Uterus (tissue), 4 donors: ENCODE measurements around the gene TRNP1. TPM values are rescaled to one million over a fixed set of nuclear protein-coding genes. Genes with fewer than 3 reads are reported as not detected.

ENCODE experiments used
- DNase-seq, 2 donors: peaks; one replicate each; pipeline ENCODE4 v3.0.0-alpha.2; 2019 to 2020
- H3K27ac ChIP-seq, 2 donors: fragments of 200-600 bp; sonication (generic); 1 replicate in 1 of 2; 2 replicates in 1 of 2; pipeline ENCODE4 v1.5.1; 2016 to 2018
- H3K27me3 ChIP-seq, 2 donors: fragments of 200-600 bp; sonication (generic); one replicate each; pipeline ENCODE4 v1.5.1; 2018 to 2019; ENCODE audit warnings: control low read depth in 1 of 2
- H3K36me3 ChIP-seq, 2 donors: fragments of 200-600 bp; sonication (generic); one replicate each; pipeline ENCODE4 v1.5.1; 2019; ENCODE audit warnings: control low read depth in 1 of 2
- H3K4me1 ChIP-seq, 2 donors: fragments of 200-600 bp; sonication (generic); one replicate each; pipeline ENCODE4 v1.5.1; 2018 to 2019; ENCODE audit warnings: control low read depth in 1 of 2
- H3K4me3 ChIP-seq, 2 donors: fragments of 200-600 bp; sonication (generic); 1 replicate in 1 of 2; 2 replicates in 1 of 2; pipeline ENCODE4 v1.5.1; 2018 to 2019; ENCODE audit warnings: mild to moderate bottlenecking in 1 of 2
- H3K9me3 ChIP-seq, 2 donors: fragments of 200-600 bp; sonication (generic); one replicate each; pipeline ENCODE4 v1.5.1; 2019; ENCODE audit warnings: control low read depth in 1 of 2
- POLR2A ChIP-seq, 2 donors: fragments of 450-650 bp; IDR thresholded peaks; one replicate each; pipeline ENCODE4 v1.6.1; 2016; ENCODE audit warnings: antibody characterized with exemption in 2 of 2, mild to moderate bottlenecking in 1 of 2, moderate library complexity in 1 of 2
- intact Hi-C: fragments of 100-400 bp; cut with DNase I; formaldehyde crosslinking; loops from one replicate; pipeline ENCODE4 v1.15.1; 2023; ENCODE audit warnings: low total_unique reads
- total RNA-seq, 4 donors: library from RNA; depleted of rRNA in 3 of 4; stranded (reverse); fragments of >200 nt in 3 of 4; gene quantifications; one replicate each; pipeline versions ENCODE4 v1.1.0 to v1.2.4, GENCODE V29; 2014 to 2023
- TF ChIP-seq, protein P1 (sequence below), 4 experiments: fragments of 200-600 bp in 2 of 4; fragments of 450-650 bp in 2 of 4; sonication (generic) in 2 of 4; IDR thresholded peaks; one replicate each; pipeline ENCODE4 v1.5.1; 2016 to 2019; ENCODE audit warnings: antibody characterized with exemption in 4 of 4, mild to moderate bottlenecking in 2 of 4, moderate library complexity in 1 of 4
- donor health status: DM: yes; HTN: yes; CAD: no.

The TRNP1 gene
- total RNA-seq, 4 donors from 2014 or later, result 1.5 to 11.9 (median 7.2) TPM

DNA sequence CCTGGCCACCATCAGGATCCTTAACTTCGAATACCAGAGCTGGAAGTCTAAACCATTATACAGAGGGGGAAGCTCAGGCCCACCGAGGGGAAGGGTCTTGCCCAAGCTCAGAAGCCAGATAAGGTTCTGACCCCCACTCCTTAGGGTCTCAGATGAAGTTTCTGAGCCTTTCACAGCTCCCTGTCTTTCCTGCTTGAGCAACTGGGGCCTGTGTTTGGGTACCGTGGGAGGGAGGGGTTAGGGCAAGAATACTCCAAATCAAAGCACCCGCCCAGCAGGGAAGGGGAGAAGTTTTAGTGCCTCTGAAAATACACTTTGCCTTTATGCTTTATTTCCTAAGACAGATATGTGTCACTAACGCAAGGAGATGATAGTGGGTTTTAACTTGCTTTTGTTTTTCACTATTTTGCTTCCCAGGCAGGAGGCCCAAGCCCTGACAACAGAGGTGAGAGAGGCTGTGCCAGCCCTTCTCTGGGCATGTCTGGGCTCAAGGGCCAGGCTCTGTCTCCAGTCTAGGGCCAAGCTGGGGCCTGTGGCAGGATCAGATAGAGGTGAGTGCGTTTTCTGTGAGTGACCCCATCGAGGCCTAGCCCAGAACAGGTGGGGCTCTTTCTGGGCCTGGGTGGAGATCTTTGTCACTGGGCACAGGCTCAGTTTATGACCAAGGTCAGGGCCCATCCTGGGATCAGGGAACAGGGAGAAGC, 39.7 kb downstream of the TRNP1 start:
- TF ChIP-seq, protein P1, sequence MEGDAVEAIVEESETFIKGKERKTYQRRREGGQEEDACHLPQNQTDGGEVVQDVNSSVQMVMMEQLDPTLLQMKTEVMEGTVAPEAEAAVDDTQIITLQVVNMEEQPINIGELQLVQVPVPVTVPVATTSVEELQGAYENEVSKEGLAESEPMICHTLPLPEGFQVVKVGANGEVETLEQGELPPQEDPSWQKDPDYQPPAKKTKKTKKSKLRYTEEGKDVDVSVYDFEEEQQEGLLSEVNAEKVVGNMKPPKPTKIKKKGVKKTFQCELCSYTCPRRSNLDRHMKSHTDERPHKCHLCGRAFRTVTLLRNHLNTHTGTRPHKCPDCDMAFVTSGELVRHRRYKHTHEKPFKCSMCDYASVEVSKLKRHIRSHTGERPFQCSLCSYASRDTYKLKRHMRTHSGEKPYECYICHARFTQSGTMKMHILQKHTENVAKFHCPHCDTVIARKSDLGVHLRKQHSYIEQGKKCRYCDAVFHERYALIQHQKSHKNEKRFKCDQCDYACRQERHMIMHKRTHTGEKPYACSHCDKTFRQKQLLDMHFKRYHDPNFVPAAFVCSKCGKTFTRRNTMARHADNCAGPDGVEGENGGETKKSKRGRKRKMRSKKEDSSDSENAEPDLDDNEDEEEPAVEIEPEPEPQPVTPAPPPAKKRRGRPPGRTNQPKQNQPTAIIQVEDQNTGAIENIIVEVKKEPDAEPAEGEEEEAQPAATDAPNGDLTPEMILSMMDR (IDR thresholded peaks at IDR 0.05), result no peak
- TF ChIP-seq POLR2A (IDR thresholded peaks at IDR 0.05), result no peak
- H3K27me3 ChIP-seq, result no peaks in the 10 kb centered on the region
- H3K4me1 ChIP-seq, result no peaks in the 10 kb centered on the region
- DNase-seq, result no peak
- H3K4me3 ChIP-seq, result no peak overlapping the region
- intact Hi-C loops, result no loop called here
- H3K9me3 ChIP-seq, result no peaks in the 10 kb centered on the region
- no peaks in the 10 kb centered on the region for H3K36me3 ChIP-seq
- peak overlapping the region; percentile 55 to 76 for H3K27ac ChIP-seq

DNA sequence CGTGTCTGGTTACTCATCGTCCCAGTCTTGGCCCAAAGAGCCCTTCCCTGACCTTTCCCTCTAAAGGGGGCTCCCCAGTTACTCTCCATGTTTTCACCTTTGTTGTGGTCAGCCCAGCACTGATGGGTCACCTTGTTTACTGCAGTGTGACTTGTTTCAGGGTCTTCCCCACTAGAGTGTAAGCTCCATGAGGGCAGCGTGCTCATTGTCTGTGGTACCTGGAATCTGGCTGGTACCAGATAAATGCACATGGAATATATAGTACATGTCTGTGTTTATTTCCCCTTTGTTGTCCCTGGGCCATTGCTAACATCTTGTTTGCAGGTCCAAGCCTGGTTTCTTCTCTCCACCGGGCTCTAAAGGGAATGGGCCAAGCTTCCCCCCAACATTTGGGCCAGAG, 41.9 kb downstream of the TRNP1 start:
- H3K4me3 ChIP-seq, result no peak overlapping the region
- H3K9me3 ChIP-seq, result no peaks in the 10 kb centered on the region
- H3K4me1 ChIP-seq, result no peaks in the 10 kb centered on the region
- no peak overlapping the region for H3K27ac ChIP-seq
- TF ChIP-seq, protein P1 (IDR thresholded peaks at IDR 0.05), result no peak
- no peak for TF ChIP-seq POLR2A (IDR thresholded peaks at IDR 0.05)
- no peaks in the 10 kb centered on the region for H3K27me3 ChIP-seq
- H3K36me3 ChIP-seq, result no peaks in the 10 kb centered on the region
- no peak for DNase-seq
- intact Hi-C loops, result no loop called here

DNA sequence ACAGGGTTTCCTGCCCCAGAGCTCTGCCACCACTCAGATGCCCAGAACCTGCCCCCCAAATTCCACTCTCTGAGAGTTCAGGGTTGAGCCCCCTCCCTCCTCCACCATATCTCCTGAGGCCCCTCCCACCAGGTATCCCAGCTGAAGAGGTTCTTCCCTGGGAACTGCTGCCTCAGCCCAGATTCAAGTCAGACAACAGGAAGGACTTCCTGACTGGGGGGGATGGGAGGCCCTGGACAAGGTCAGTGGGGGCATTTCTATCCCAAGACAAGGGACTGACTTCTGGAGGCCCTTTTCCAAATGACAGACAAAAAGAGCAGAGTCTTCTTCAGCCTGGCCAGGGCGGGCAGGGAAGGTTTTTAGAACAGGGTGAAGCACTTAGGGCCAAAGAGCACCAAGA, 43.2 kb downstream of the TRNP1 start:
- Histone ChIP-seq H3K9me3 (no peaks in the 10 kb centered on the region), H3K27me3 (no peaks in the 10 kb centered on the region), H3K4me3 (no peak overlapping the region), H3K27ac (no peak overlapping the region), H3K36me3 (no peaks in the 10 kb centered on the region), H3K4me1 (no peaks in the 10 kb centered on the region)
- TF ChIP-seq, protein P1 (IDR thresholded peaks at IDR 0.05), result no peak
- TF ChIP-seq POLR2A (IDR thresholded peaks at IDR 0.05), result no peak
- no peak for DNase-seq
- intact Hi-C loops, result no loop called here

DNA sequence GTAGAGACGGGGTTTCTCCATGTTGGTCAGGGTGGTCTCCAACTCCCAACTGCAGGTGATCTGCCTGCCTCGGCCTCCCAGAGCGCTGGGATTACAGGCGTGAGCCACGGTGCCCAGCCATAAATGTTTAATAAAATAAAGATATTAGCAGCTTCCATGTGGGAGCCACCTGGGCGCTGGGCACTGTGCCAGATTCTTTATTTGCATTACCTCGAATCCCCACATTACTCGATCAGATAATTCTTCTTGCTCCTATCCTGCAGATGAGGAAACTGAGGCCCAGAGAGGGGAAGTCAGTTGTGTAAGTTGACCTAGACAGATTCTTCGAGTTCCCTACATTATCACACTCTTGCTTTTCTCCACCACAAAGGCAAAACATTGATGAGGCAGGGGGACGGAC, 44.0 kb downstream of the TRNP1 start:
- intact Hi-C loops, result no loop called here
- TF ChIP-seq, protein P1 (IDR thresholded peaks at IDR 0.05), result no peak
- no peak for TF ChIP-seq POLR2A (IDR thresholded peaks at IDR 0.05)

DNA sequence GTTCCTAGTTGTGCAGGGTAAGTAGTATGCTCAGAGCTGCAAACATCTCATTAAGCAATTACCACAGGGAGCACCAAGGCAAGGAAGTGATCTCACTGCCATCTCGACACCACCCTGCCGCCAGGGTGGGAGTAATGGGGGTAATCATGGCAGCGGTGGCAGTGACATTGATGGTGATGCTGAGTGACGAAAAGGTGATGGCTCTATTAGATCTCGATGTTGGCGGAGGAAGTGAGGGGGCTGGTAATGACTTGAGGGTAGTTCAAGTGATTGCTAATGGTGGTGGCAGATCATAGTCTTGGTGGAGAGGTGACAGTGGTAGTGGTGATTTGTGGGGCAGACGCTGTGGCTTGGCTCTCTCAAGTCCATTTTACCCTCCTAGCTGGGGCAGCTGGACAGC, 44.5 kb downstream of the TRNP1 start:
- DNase-seq, result no peak
- Histone ChIP-seq H3K9me3 (no peaks in the 10 kb centered on the region), H3K27me3 (no peaks in the 10 kb centered on the region), H3K36me3 (no peaks in the 10 kb centered on the region), H3K4me1 (no peaks in the 10 kb centered on the region), H3K27ac (no peak overlapping the region), H3K4me3 (no peak overlapping the region)
- intact Hi-C loops, result no loop called here
- no peak for TF ChIP-seq POLR2A (IDR thresholded peaks at IDR 0.05)
- TF ChIP-seq, protein P1 (IDR thresholded peaks at IDR 0.05), result no peak

More for the DNA sequence above, 44.0 kb downstream of the TRNP1 start:
- Histone ChIP-seq H3K36me3 (no peaks in the 10 kb centered on the region), H3K27me3 (no peaks in the 10 kb centered on the region), H3K9me3 (no peaks in the 10 kb centered on the region), H3K4me1 (no peaks in the 10 kb centered on the region), H3K27ac (no peak overlapping the region), H3K4me3 (no peak overlapping the region)
- DNase-seq, result no peak
